ENCODE results near the gene MEG3. TPM values are rescaled to one million over a fixed set of nuclear protein-coding genes. Genes with fewer than 3 reads are reported as not detected.

The MEG3 gene
- total and polyA plus RNA-seq, 4 experiments from 2014 or later = not detected

DNA sequence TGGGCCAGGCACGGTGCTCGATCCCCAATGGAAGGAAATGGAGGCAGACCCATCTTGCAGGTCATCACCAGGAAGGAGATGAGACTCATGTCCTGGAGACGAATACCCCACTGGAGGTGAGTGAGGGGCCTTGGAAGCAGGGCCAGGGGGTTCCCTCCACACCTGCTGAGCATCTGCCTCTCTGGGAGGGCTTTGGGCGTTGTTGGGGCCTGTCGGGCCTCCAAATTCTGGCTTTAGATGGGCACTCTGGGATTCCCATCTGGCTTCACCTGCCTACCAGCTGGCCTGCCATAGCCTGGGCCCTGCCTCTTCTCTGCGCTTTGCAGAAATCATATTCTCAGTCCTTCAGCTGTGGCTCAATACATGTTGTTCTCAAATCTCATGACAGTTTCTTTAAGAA, 63.7 kb downstream of the MEG3 start:
- DNase-seq = no peak
- H3K9me3 Mint-ChIP-seq = peaks cover 0 to 3% (median 0%) of the 10 kb centered on the region in 8 donors
- intact Hi-C loops (cut with micrococcal nuclease) = no loop called here

DNA sequence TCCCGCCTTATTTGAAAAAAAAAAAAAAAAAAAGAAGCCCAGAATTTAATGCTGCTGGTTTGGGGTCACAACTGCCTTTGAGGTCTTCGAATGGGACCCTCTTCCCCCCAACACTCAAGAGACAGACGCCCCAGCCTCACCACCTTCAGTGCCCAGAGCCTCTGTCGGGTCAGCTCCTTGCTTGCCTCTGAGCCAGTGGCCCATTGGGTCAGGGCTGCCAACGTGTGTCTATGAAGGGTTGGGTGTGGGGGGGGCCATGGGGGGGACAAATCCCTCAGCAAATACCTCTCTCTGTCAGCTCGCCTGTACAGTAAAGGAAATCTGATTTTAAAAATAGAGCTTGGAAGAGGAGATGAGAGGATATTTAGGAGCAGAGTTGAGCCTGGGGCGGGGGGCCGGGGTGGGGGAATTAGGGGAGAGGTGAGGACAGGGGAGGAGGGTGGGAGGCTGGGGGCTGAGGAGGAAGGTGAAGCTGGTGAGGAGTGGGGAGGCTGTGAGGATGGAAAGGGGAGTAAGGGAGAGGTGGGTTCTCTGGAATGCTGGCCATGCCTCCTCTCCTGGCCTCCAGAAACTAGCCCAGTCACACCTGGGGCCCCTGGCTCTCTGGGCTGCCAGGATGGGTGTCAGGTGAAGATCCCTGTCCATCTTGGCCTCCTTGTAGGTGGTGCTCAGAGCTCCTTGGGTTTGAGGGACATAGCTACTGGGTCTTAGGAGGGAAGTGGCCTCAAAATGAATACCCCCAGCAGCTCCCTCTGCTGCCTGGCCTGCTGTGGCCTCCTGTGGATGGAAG, 64.3 kb downstream of the MEG3 start:
- intact Hi-C loops (cut with micrococcal nuclease) = no loop called here
- Histone ChIP-seq H3K27ac (ENCODE audit: low read depth, low read length) (no peak overlapping the region), H3K27me3 (ENCODE audit: insufficient read depth, low read length) (no peaks in the 10 kb centered on the region), H3K9me3 (ENCODE audit: control insufficient read depth in 1 of 2, low read length in 2 of 2) (no peaks in the 10 kb centered on the region), H3K4me3 (ENCODE audit: low read length in 2 of 2) (no peak overlapping the region), H3K36me3 (ENCODE audit: insufficient read depth, low read length) (no peaks in the 10 kb centered on the region), H3K4me1 (ENCODE audit: insufficient read depth, low read length) (no peaks in the 10 kb centered on the region)
- Mint-ChIP-seq H3K27me3 (peaks cover 13 to 28% of the 10 kb centered on the region in 2 donors), H3K9me3 (peaks cover 0 to 3% (median 0%) of the 10 kb centered on the region in 8 donors), H3K4me3 (no peak overlapping the region), H3K36me3 (no peaks in the 10 kb centered on the region), H3K4me1 (no peaks in the 10 kb centered on the region), H3K27ac (no peak overlapping the region)
- no peak for DNase-seq
- ChIA-PET POLR2A (ENCODE audit: partially characterized antibody) (no interaction called here), CTCF (ENCODE audit: partially characterized antibody) (no interaction called here)

More for the DNA sequence above, 63.7 kb downstream of the MEG3 start:
- Histone ChIP-seq H3K27ac (ENCODE audit: low read depth, low read length) (no peak overlapping the region), H3K36me3 (ENCODE audit: insufficient read depth, low read length) (no peaks in the 10 kb centered on the region), H3K27me3 (ENCODE audit: insufficient read depth, low read length) (no peaks in the 10 kb centered on the region), H3K4me1 (ENCODE audit: insufficient read depth, low read length) (no peaks in the 10 kb centered on the region), H3K4me3 (ENCODE audit: low read length in 2 of 2) (no peak overlapping the region), H3K9me3 (ENCODE audit: control insufficient read depth in 1 of 2, low read length in 2 of 2) (no peaks in the 10 kb centered on the region)
- Mint-ChIP-seq H3K36me3 (no peaks in the 10 kb centered on the region), H3K4me1 (no peaks in the 10 kb centered on the region), H3K27me3 (peaks cover 10 to 23% of the 10 kb centered on the region in 2 donors), H3K4me3 (no peak overlapping the region), H3K27ac (no peak overlapping the region)
- ChIA-PET POLR2A (ENCODE audit: partially characterized antibody) (no interaction called here), CTCF (ENCODE audit: partially characterized antibody) (no interaction called here)

DNA sequence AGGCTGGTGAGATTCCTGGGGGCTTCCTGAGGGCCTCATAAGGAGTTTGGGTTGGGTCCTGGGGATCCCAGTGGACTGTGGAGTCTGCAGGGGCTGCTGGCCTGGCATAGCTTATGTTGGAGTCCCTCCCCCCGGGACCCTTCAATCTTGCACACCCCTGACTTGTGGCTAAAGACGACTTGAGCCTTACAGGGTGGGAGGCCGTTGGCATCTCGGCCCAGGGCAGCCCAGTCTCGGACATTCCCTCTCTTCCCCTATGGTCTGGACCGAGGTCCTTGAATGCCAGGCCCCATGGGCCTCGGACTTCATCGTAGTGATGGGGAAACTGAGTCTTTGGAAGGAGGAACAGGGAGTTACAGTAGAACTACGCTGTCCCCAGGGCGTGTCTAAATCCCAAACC, 65.1 kb downstream of the MEG3 start:
- no peaks in the 10 kb centered on the region for H3K9me3 ChIP-seq (ENCODE audit: control insufficient read depth in 1 of 2, low read length in 2 of 2)
- Mint-ChIP-seq H3K36me3 (no peaks in the 10 kb centered on the region), H3K9me3 (no peaks in the 10 kb centered on the region), H3K4me3 (no peak overlapping the region), H3K4me1 (no peaks in the 10 kb centered on the region), H3K27ac (no peak overlapping the region), H3K27me3 (peaks cover 15 to 28% of the 10 kb centered on the region in 2 donors)
- H3K27me3 ChIP-seq (ENCODE audit: insufficient read depth, low read length) = no peaks in the 10 kb centered on the region
- H3K36me3 ChIP-seq (ENCODE audit: insufficient read depth, low read length) = no peaks in the 10 kb centered on the region
- intact Hi-C loops (cut with micrococcal nuclease) = no loop called here
- H3K4me1 ChIP-seq (ENCODE audit: insufficient read depth, low read length) = no peaks in the 10 kb centered on the region
- ChIA-PET POLR2A (ENCODE audit: partially characterized antibody) (no interaction called here), CTCF (ENCODE audit: partially characterized antibody) (no interaction called here)
- no peak overlapping the region for H3K27ac ChIP-seq (ENCODE audit: low read depth, low read length)
- H3K4me3 ChIP-seq (ENCODE audit: low read length in 2 of 2) = no peak overlapping the region
- DNase-seq = no peak

DNA sequence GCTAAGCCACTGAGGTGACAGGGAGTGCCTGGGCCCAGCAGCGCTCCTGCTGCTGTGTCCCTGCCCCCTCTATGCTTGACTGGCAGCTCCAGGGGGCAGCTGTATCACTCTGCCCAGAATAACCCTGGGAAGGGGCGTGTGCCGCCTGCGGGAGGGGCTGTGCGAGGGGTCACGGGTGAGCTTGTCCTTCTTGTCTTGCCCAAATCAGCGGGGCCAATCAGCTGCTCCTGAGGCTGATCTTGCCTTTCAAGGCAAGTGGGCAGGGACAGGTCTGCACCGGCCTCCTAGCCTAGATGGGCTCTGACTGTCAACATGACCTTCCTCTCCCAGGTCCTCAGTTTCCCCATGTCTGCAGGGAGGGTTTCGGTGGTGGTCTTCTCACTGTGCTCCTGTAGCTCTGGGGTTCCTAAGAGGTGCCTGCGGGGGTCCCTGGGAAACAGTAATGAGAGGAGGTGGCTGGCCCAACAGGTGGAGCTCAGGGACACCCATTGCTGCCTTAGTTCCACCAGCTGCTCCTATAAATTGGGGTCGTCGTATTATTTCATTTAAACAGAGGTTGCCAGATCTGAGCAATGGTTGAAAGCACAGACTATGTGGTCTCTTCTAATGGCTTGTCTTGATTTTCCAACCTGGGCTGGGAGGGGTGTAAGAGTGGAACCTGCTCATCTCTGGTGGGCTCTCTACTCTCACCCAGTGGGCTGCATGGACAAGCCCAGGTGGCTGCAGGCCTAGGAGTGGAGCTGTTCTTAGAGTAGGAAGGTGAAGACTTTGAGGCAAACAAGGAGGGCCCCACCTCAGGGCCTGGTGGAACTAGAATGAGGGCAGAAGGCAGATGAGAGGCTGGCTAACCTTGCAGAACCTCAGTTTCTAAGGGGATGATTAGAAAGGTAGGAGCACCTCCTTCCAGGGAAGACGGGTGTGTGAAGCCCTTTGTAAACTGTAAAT, 65.9 kb downstream of the MEG3 start:
- POLR2A ChIA-PET (ENCODE audit: partially characterized antibody) = no interaction called here
- Mint-ChIP-seq H3K4me1 (no peaks in the 10 kb centered on the region), H3K27ac (no peak overlapping the region), H3K27me3 (peaks cover 15 to 29% of the 10 kb centered on the region in 2 donors), H3K9me3 (no peaks in the 10 kb centered on the region), H3K36me3 (no peaks in the 10 kb centered on the region), H3K4me3 (no peak overlapping the region)
- no peaks in the 10 kb centered on the region for H3K36me3 ChIP-seq (ENCODE audit: insufficient read depth, low read length)
- no peak overlapping the region for H3K4me3 ChIP-seq (ENCODE audit: low read length in 2 of 2)
- intact Hi-C loops (cut with micrococcal nuclease) = no loop called here
- no peak overlapping the region for H3K27ac ChIP-seq (ENCODE audit: low read depth, low read length)
- H3K4me1 ChIP-seq (ENCODE audit: insufficient read depth, low read length) = no peaks in the 10 kb centered on the region
- H3K9me3 ChIP-seq (ENCODE audit: control insufficient read depth in 1 of 2, low read length in 2 of 2) = no peaks in the 10 kb centered on the region
- no peak for DNase-seq
- CTCF ChIA-PET (ENCODE audit: partially characterized antibody) = no interaction called here
- H3K27me3 ChIP-seq (ENCODE audit: insufficient read depth, low read length) = no peaks in the 10 kb centered on the region

- Mint-ChIP-seq H3K4me1 (no peaks in the 10 kb centered on the region), H3K27me3 (peaks cover 17 to 31% of the 10 kb centered on the region in 2 donors), H3K9me3 (no peaks in the 10 kb centered on the region), H3K36me3 (no peaks in the 10 kb centered on the region), H3K27ac (no peak overlapping the region), H3K4me3 (no peak overlapping the region)
- Histone ChIP-seq H3K4me3 (ENCODE audit: low read length in 2 of 2) (no peak overlapping the region), H3K27ac (ENCODE audit: low read depth, low read length) (no peak overlapping the region), H3K4me1 (ENCODE audit: insufficient read depth, low read length) (no peaks in the 10 kb centered on the region), H3K36me3 (ENCODE audit: insufficient read depth, low read length) (no peaks in the 10 kb centered on the region), H3K9me3 (ENCODE audit: control insufficient read depth in 1 of 2, low read length in 2 of 2) (no peaks in the 10 kb centered on the region), H3K27me3 (ENCODE audit: insufficient read depth, low read length) (no peaks in the 10 kb centered on the region)
- no peak for DNase-seq
- CTCF ChIA-PET (ENCODE audit: partially characterized antibody) = no interaction called here
- POLR2A ChIA-PET (ENCODE audit: partially characterized antibody) = no interaction called here
- intact Hi-C loops (cut with micrococcal nuclease) = no loop called here
Observed at GRCh38 chr14:100892496-100893227, 66.7 kb downstream of the MEG3 start.

DNA sequence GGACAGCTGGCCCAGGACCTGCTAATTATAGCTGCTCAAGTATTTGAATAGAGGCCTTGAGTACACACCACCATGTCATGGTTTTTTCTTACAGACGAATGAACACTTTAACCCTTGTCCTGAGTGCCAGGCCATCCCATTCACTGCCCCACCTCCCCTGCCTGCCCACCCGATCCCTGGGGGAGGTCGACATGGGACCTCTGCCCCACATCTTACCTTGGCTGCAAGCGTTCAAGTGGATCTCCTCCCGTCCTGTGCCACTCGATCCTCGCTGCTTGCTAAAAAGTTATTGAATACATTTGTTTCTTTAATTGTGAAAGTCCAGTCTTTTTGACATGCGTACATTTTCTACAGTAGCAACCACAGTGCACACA, 67.3 kb downstream of the MEG3 start:
- Histone ChIP-seq H3K36me3 (ENCODE audit: insufficient read depth, low read length) (no peaks in the 10 kb centered on the region), H3K9me3 (ENCODE audit: control insufficient read depth in 1 of 2, low read length in 2 of 2) (no peaks in the 10 kb centered on the region), H3K4me1 (ENCODE audit: insufficient read depth, low read length) (no peaks in the 10 kb centered on the region), H3K4me3 (ENCODE audit: low read length in 2 of 2) (no peak overlapping the region), H3K27me3 (ENCODE audit: insufficient read depth, low read length) (no peaks in the 10 kb centered on the region), H3K27ac (ENCODE audit: low read depth, low read length) (no peak overlapping the region)
- H3K9me3 Mint-ChIP-seq = no peaks in the 10 kb centered on the region
- ChIA-PET CTCF (ENCODE audit: partially characterized antibody) (no interaction called here), POLR2A (ENCODE audit: partially characterized antibody) (no interaction called here)
- no peak for DNase-seq
- peaks cover 17 to 28% of the 10 kb centered on the region in 2 donors for H3K27me3 Mint-ChIP-seq
- no peaks in the 10 kb centered on the region for H3K4me1 Mint-ChIP-seq
- H3K4me3 Mint-ChIP-seq = no peak overlapping the region
- H3K27ac Mint-ChIP-seq = no peak overlapping the region
- H3K36me3 Mint-ChIP-seq = no peaks in the 10 kb centered on the region
- intact Hi-C loops (cut with micrococcal nuclease) = no loop called here

GRCh38 chr14:100893760-100894159, 67.8 kb downstream of the MEG3 start:
- H3K4me1 Mint-ChIP-seq = no peaks in the 10 kb centered on the region
- H3K27ac Mint-ChIP-seq = no peak overlapping the region
- POLR2A ChIA-PET (ENCODE audit: partially characterized antibody) = no interaction called here
- Histone ChIP-seq H3K27ac (ENCODE audit: low read depth, low read length) (no peak overlapping the region), H3K4me1 (ENCODE audit: insufficient read depth, low read length) (no peaks in the 10 kb centered on the region), H3K36me3 (ENCODE audit: insufficient read depth, low read length) (no peaks in the 10 kb centered on the region), H3K9me3 (ENCODE audit: control insufficient read depth in 1 of 2, low read length in 2 of 2) (no peaks in the 10 kb centered on the region), H3K4me3 (ENCODE audit: low read length in 2 of 2) (no peak overlapping the region), H3K27me3 (ENCODE audit: insufficient read depth, low read length) (no peaks in the 10 kb centered on the region)
- H3K4me3 Mint-ChIP-seq = no peak overlapping the region
- peaks cover 21 to 32% of the 10 kb centered on the region in 2 donors for H3K27me3 Mint-ChIP-seq
- H3K9me3 Mint-ChIP-seq = no peaks in the 10 kb centered on the region
- DNase-seq = no peak
- intact Hi-C loops (cut with micrococcal nuclease) = no loop called here
- CTCF ChIA-PET (ENCODE audit: partially characterized antibody) = no interaction called here
- no peaks in the 10 kb centered on the region for H3K36me3 Mint-ChIP-seq
